GM19035 (cell line): ENCODE measurements around the gene SPRR1B.
"Not testable (repeated sequence)": the region's sequence is repeated elsewhere in the genome, so short reads cannot be mapped to it uniquely, and the experiment has no call there.

Experiments
- ATAC-seq: cut with Tn5 transposase; IDR thresholded peaks from one replicate; pipeline ENCODE4 v1.9.1; 2021; ENCODE audit not compliant: unreplicated experiment

Gene SPRR1B

GRCh38 chr1:153030895-153031294 lies at the start of gene SPRR1B:
TSS of gene SPRR1B (plus strand) at chr1:153031203. CDS start at chr1:153032346, 1,143 bp downstream.
- no peak for ATAC-seq

DNA sequence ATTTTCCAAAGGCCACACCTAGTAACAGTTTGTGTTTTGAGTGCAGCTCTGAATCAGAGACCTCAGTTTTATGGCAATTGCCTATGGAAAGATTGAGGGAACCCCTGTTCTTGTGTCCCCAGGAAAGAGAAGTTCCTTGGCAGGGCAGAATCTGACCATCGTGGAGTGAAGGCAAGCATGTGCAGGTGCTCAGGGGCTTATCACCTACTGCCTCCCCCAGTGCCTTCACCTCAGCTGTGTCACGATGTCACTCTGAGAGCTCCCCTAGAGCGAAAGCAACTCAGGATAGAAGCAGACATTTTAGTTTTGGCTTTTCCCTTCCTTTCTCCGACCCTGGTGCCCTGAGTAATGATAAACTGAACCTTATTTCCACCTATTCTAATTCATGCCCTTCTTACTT lies 48.9 kb upstream of the SPRR1B start:
- no peak for ATAC-seq

- no peak for ATAC-seq
Measured at GRCh38 chr1:152983234-152983633, 47.8 kb upstream of the SPRR1B start.

DNA sequence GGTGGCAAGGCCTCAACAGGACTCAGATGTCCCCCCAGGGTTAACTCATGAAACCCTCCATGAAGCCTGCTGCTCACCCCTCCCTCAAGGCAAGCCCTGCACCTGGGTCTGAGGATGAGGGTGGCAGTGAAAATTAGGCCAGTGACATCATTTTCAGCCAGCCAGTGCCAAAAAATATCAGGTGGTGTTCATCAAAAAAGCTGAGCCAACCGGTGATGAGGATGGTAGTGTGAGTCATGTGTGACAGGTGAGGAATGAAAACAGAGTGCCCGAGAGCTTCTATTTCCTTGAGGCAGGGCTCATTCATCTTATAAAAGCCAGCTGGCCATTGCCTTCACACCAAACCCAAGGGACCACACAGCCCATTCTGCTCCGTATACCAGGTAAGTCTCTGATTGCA lies 47.3 kb upstream of the SPRR1B start, which contains the start of gene SPRR1A:
SPRR1A (plus strand) TSS at position 339 of the 400 bp plus-strand sequence. CDS start 1,150 bp downstream, outside the sequence.
- no peak for ATAC-seq

DNA sequence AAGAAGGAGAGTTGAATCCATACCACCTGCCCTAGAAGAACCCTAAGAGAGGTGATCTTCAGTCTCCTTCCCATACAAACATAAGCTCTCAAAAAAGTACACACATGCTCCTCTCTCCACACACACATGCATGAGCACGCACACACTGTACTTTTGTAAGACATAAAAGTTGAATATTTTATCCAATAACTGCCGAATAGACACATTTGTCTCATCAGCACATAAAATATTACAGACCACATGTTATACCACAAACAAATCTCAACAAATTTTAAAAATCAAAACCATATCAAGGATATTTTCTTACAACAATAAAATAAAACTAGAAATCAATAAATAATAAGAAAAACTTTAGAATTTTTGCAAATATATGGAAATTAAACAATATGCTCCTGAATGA lies 44.4 kb upstream of the SPRR1B start:
- ATAC-seq: no peak

DNA sequence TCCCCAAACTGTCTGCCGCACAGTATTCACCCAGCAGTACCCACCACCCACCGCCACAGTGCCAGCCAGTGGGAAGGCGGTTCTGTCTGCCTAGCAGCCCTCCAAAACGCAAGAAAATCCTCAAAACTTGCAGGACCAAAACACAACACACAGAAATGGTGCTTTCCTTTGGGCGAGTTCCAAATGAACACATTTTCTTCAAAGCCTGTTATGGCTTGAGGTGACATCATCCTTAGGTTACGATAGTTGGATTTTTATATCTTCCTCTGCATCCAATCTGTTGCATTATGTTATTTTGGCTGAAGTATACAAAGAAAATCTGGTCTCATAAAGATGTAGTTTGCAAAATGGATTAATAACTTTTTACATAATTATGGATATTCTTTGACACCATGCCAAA lies 37.8 kb upstream of the SPRR1B start:
- no peak for ATAC-seq

DNA sequence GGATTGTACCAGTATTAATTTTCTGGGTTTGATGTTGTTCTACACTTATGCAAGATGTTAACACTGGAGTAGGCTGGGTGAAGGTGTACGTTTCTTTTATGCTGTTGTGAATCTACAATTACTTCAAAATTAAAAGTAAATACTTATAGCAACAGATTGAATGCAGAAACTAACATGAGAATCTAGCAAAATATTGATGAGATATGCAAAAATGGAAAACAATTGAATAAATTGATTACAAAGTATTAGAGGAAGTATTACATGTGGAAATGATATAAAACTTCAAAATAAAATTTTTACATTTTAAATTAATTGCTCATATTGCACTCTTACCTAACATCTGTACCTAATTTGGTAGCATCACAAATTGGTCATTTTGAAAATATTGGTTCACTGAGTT lies 35.2 kb upstream of the SPRR1B start:
- ATAC-seq: no peak

GRCh38 chr1:152996633-152997400 lies 34.2 kb upstream of the SPRR1B start:
- no peak for ATAC-seq

- ATAC-seq: no peak
Measured at GRCh38 chr1:152997901-152998300, 33.1 kb upstream of the SPRR1B start.

DNA sequence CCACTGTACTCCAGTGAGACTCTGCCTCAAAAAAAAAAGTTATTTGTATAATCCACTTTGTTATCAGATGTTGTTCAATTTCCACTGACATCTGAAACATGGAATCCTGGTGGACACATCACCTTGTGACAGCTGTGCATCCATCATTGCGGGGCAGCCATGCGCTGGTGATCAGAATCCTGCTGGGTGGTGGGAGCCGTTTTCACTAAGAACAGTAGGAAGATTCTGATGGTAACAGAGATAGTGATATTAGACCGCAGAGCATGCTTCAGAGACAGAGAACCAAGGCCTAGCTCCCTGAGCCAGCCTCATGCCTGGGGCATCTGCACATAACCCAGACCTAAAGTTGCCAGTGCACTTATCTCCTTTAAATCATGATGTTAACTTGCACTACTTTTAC lies 32.5 kb upstream of the SPRR1B start:
- no peak for ATAC-seq

DNA sequence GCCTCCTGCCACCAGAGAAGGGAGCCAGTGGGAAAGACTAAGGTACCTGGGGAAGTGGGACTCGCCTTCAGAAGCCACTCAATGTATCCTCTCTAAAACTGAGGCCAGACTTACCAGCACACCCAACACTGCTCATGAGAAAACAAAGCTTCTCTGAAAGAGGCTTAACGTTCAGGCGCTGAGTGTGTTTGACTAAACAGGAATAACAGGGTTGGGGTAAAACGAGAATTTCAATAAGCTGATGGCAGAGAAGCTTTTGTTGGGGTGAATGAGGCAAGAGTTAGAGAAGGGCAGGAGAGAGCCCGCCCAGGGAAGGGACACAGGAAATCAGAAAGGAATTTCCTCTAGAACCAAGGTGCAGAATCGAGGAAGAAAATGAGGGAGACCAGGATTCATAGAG lies 31.2 kb upstream of the SPRR1B start:
- ATAC-seq: no peak

GRCh38 chr1:153000294-153000693 lies 30.7 kb upstream of the SPRR1B start:
- ATAC-seq: no peak

GRCh38 chr1:153001382-153001781 lies 29.6 kb upstream of the SPRR1B start, which contains the start of gene SPRR3:
TSS of gene SPRR3 (plus strand) at chr1:153001749. CDS start at chr1:153003021, 1,272 bp downstream.
- ATAC-seq: no peak

DNA sequence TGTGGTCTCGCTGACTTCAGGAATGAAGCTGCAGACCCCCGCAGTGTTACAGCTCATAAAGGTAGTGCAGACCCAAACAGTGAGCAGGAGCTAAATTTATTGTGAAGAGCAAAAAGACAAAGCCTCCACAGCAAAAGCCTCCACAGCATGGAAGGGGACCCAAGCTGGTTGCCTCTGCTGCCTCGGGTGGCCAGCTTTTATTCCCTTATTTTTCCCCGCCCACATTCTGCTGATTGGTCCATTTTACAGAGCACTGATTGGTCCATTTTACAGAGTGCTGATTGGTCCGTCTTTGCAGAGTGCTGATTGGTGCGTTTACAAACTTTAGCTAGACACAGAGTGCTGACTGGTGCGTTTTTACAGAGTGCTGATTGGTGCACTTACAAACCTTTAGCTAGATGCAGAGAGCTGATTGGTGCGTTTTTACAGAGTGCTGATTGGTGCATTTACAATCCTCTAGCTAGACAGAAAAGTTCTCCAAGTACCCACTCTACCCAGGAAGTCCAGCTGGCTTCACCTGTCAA lies 19.7 kb upstream of the SPRR1B start:
- not testable (repeated sequence) for ATAC-seq

DNA sequence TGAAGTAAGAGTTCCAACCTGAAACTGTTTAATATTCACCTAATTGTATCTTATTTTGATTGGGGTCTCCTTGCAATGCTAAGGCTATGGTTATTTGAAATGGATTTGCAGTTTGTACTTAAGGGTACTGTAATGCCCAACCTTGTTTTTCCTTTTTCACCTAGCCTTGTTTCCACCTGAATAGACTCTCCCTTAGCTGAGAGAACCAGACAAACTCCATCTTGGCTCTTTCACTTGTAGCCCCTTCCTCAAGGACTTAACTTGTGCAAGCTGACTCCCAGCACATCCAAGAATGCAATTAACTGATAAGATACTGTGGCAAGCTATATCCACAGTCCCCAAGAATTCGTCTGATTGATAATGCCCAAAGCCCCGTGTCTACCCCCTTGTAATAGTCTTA lies 9.2 kb upstream of the SPRR1B start:
- ATAC-seq: not testable (repeated sequence)

DNA sequence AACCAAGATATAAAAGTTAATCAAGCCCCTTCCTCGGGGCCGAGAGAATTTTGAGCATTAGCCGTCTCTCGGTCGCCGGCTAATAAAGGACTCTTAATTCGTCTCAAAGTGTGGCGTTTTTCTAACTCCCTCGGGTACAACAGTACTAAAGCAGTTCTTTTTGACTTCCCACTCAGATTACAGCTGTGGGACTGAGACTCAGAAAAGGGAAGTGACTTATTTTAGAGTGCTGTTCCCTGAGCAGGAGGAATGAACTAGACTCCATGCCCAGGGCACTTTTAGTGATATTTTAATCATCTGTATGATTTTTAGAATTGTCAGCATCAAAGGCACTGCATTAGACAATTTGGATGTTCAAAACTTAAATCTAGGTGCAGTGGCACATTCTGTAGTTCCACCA lies 8.7 kb upstream of the SPRR1B start:
- not testable (repeated sequence) for ATAC-seq

- ATAC-seq: no peak
Measured at GRCh38 chr1:153023109-153023508, 7.9 kb upstream of the SPRR1B start.

DNA sequence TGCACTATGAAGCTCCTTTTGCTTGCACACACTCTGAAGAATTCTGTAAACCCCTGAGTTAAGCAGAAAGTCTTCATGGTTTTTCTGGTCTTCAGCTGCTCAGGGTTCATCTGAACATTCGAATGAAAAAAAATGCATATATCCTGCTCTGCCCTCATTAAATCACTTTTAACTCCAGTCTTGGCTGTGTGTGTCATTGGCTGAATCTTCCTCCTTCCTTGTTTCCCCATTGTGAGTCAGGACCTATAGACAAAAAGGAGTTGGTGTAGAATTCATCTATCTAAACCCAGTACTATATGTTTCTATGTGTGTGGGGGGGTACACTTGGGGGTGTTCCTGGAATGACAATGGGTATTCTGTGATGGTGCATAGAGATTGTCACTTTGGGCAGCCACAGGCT lies 6.6 kb upstream of the SPRR1B start:
- no peak for ATAC-seq

GRCh38 chr1:153025797-153026196 lies 5.2 kb upstream of the SPRR1B start:
- ATAC-seq: no peak

GRCh38 chr1:153028766-153029165 lies 2.2 kb upstream of the SPRR1B start:
- ATAC-seq: no peak

- ATAC-seq: no peak
Measured at GRCh38 chr1:153032073-153032472, 1.1 kb downstream of the SPRR1B start.

- no peak for ATAC-seq
Measured at GRCh38 chr1:153032677-153033308, 1.8 kb downstream of the SPRR1B start.
